Spleen (tissue), 7 donors: Measurements from ENCODE around the gene RNF19B.

Experiments used
- CTCF ChIP-seq, 11 experiments: fragments of 200-600 bp in 7 of 11; fragments of 450-650 bp in 4 of 11; sonication (generic) in 4 of 11; IDR thresholded peaks in 8 of 11; conservative IDR thresholded peaks in 3 of 11; 1 replicate in 7 of 11; 2 replicates in 4 of 11; pipeline versions ENCODE4 v1.4.0 to v1.8.0; 2016 to 2021; ENCODE audit warnings: antibody characterized with exemption in 11 of 11, inconsistent platforms in 4 of 11, mild to moderate bottlenecking in 1 of 11
- POLR2A ChIP-seq, 3 donors: fragments of 450-650 bp; IDR thresholded peaks; one replicate each; pipeline ENCODE4 v1.5.1; 2017; ENCODE audit warnings: antibody characterized with exemption in 3 of 3, mild to moderate bottlenecking in 1 of 3
- POLR2AphosphoS5 ChIP-seq, 3 donors: sonication (generic); formaldehyde crosslinking; IDR thresholded peaks; one replicate each; pipeline ENCODE4 v1.5.1; 2017; ENCODE audit warnings: antibody characterized with exemption in 3 of 3
- donor health status: DM: no; HTN: no; CAD: no; lungs with moderate emphysema.
- donor health status: DM: no; HTN: no; CAD: no.
- donor health status: DM: no; HTN: no; CAD: no.

GRCh38 chr1:32948390-32948722 lies 16.3 kb downstream of the RNF19B start:
- TF ChIP-seq CTCF (IDR thresholded peaks at IDR 0.05 in 8 of 11, conservative IDR thresholded peaks at IDR 0.05 in 3 of 11) = no peak
- TF ChIP-seq POLR2A (IDR thresholded peaks at IDR 0.05) = no peak
- no peak for TF ChIP-seq POLR2AphosphoS5 (IDR thresholded peaks at IDR 0.05)
